Stimulated activated CD8-positive, alpha-beta memory T cell treated with anti-CD3 and anti-CD28 coated beads, Interleukin-7, amount 100 ng/mL, for 48 hours (primary cell): ENCODE results near the gene CHST11.
"Not testable (repeated sequence)": the region's sequence is repeated elsewhere in the genome, so short reads cannot be mapped to it uniquely, and the experiment has no call there.

Experiments used
- DNase-seq, 2 donors: peaks; one replicate each; pipeline ENCODE4 v3.0.0-alpha.2; 2020; ENCODE audit warnings: low read depth in 1 of 2; ENCODE audit errors: extremely low read depth in 1 of 2

CHST11 gene

GRCh38 chr12:104729610-104730446, 273.1 kb downstream of the CHST11 start:
- no peak for DNase-seq

DNA sequence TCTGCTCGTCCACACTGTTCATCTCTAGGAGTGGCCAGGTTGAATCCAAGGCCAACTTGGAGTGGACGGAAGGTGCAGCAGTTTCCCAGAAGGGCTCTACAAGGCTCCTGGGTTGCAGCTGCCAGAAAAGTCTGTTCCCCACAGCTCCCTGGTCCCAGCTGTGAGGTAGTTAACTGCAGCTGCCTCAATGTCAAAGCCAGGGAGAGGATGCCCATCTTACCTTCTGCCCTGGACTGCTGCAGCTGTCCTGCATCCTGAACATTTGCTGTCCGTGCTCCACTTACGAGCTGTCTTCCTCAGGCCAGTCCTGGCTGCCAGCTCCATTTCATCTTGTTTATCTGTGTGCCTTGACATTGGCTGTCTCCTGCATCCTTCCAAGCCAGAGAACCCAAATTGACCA, 274.0 kb downstream of the CHST11 start:
- DNase-seq, result no peak

- DNase-seq, result peak in 1 of 2 donors; percentile 29
Measured at GRCh38 chr12:104733717-104734175, 277.0 kb downstream of the CHST11 start.

DNA sequence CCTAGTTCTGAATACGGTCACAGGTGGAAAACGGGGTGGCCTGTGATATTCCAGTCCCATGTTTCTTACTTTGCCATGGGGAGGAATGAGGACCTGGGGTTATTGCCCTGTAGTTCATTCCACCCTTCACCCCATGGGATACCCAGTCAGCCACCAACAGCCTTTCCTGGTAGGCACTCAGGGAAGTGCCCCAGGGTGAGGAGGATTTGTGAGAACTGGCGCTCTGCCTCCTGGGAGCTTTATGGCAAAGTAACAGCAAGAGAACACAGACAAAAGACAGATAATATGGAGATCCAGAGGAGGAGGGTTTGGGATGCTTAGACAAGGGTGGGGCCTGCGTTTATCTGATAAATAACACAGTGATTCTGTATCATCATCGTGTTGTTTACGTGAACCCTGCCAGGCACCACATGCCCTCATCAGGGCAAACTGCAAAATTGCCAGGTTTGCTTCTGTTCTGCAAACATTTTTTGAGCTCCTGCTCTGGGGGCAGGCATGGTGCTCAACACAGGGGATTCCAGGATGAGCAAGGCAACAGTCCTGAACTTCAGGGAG, 277.9 kb downstream of the CHST11 start:
- no peak for DNase-seq

DNA sequence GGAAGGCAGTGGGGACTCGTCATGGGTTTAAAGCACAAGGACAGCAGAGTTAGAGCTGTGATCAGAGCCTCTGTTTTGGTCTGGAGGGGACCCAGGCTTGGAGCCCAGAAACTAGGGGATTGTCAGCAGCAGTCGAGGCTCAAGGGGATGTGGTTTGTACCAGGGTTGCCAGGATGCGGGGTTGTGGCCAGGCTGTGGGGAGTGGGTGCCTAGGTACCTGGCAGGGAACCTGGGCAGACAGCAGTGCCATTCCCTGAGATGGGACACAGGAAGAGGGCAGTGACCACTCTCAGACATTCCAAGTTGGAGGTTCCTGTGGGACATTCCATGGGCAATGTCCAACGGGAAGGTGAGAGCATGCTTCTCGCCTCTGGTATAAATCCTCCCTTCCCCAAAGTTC, 279.1 kb downstream of the CHST11 start:
- DNase-seq, result no peak

DNA sequence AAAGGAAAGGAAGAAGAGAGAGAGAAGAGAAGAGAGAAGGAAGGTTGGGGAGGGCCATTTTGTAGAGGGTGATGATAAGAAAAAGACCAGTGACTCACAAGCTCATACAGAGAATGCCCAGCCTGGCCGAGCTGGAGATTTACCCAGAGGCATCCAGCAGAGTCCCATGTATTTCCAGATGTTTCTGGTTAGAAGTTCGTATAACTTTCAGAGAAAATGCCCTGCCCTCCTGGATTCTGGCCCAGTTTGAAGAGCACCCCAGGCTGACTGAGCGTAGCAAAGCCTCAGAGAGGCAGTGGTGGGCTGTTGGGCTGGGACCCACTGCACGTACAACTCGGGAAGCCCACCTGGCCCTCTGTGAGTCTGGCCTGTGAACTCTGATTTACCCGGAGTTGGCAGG, 279.6 kb downstream of the CHST11 start:
- no peak for DNase-seq

GRCh38 chr12:104737113-104737512, 280.4 kb downstream of the CHST11 start:
- DNase-seq, result no peak

DNA sequence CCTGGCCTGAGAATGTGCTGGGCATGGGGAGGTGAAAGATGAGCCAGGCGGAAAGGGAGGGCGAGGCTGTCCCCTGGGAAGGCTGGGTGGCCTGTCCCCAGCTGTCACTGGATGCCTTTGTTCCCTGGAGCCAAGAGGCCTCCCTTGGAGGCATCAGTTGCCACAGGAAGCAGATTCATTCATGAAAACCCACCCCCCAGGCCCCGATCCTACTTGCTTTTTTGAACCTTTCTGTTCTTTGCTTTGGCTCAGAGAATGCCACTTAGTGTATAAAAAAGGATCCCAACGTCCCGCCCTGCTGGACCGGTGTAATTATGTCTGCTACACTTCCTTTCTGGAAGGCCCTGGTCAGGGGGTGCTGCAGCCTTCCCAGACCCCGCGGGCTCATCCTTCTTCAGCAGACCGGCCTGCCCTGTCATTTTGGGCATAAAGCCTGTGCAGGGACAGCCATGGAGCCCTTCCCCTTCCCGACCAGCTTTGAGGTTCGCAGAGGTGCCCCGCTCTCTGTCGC, 281.1 kb downstream of the CHST11 start:
- DNase-seq, result no peak

- no peak for DNase-seq
Measured at GRCh38 chr12:104738331-104738730, 281.6 kb downstream of the CHST11 start.

GRCh38 chr12:104738776-104739642, 282.3 kb downstream of the CHST11 start:
- no peak for DNase-seq

DNA sequence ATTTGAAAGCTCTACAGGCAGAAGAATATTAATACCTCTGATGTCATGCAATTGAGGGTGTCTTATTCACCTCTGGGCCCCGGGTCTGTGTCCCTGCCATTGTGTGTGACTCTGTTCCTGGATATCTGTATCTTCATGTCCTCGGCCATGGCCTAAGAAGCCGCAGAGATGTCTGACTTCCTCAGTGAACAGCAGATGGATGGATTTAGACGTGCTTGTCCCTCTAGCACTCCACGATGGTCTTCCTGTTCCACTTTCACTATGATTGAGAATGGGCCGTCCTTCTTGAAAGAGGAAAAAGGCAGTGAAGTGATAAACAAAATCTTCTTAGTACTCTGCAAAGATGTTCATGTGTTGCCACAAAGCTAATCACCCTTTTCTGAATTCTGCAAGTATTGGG, 283.9 kb downstream of the CHST11 start:
- DNase-seq, result no peak

GRCh38 chr12:104741077-104741476, 284.3 kb downstream of the CHST11 start:
- no peak for DNase-seq

DNA sequence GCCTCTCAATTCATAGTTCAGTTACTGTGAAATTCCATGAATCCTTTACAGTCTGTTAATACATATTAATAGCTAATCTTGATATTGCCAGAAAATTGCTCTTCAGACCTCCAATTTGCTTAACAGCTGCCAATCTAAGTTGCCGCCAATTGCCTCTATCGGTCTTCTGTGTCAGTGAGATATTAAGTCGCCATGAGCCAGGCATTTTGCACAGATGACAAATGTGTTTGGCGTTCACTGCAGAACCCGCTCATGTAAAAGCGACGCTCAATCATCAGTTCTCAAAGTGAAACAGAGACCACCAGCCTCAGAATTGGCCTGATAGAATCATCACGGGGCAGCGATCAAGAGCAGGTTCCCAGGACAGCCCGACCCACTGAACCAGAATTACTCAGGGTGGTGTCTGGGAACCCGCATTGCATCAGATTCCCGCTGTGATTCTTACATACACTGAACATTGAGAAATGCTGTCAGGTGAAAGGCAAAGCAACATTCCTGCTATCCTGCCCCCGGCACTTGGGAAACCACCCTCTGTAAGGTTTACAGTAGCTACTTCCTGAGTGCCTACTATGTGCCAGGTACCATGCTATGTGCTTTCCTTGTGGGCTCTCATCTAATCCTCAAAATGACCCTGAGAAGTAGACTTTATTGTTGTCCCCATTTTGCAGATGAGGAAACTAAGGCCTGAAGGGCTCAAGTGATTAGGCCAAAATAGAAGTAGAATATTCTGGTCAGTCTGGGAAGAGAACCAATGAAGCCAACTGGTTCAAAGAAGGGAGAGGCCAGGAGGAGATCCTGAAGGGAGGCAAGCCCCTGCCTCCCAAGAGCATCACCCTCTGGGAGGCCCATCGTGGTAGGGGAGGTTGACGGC, 285.0 kb downstream of the CHST11 start:
- no peak for DNase-seq

DNA sequence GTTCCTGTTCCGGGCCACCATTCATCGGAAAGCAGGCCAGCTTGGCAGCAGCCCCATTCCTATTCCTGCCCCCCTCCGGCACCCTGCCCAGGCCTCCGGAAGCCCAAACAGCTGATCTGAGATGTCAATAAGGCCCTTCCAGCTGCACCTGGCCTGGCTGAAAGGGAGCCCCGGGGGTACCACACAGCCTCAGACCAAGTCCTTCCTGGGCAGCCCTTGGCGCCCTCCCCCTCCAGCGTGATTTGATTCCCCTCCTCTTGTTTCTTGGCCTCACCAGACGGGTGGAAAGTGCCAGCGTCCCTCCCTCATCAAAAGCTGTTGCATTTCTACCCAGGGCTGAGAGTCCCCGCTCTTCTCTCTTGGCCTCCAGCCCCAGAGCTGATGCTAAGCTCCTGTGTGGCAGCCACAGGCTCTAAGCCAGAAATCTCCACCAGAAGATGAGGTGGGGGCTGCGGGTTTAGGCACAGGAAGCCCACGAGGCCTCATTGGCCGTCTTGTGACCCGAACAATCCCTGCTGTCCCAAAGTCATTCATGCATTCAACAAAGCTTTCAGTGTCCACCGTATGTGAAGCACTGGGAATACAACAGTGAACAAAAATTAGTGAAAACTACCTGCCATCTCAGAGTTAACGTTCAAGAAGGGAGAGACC, 285.9 kb downstream of the CHST11 start:
- no peak for DNase-seq

- DNase-seq, result no peak
Measured at GRCh38 chr12:104743202-104743580, 286.4 kb downstream of the CHST11 start.

DNA sequence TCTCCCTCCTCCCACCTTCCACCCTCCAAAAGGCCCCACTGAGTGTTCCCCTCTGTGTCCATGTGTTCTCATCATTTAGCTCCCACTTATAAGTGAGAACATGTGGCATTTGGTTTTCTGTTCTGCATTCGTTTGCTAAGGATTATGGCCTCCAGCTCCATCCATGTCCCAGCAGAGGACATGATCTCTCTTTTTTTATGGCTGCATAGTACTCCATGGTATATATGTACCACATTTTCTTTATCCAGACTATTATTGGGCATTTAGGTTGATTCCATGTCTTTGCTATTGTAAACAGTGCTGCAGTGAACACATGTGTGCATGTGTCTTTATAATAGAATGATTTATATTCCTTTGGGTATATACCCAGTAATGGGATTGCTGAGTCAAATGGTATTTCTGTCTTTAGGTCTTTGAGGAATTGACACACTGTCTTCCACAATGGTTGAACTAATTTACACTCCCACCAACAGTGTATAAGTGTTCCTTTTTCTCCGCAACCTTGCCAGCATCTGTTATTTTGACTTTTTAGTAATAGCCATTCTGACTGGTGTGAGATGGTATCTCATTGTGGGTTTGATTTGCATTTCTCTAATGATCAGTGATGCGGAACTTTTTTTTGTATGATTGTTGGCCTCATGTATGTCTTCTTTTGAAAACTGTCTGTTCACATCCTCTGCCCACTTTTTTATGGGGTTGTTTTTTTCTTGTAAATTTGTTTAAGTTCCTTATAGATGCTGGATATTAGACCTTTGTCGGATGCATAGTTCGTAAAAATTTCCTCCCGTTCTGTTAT, 287.2 kb downstream of the CHST11 start:
- DNase-seq, result not testable (repeated sequence)

- DNase-seq, result no peak
Measured at GRCh38 chr12:104746467-104747088, 289.8 kb downstream of the CHST11 start.

DNA sequence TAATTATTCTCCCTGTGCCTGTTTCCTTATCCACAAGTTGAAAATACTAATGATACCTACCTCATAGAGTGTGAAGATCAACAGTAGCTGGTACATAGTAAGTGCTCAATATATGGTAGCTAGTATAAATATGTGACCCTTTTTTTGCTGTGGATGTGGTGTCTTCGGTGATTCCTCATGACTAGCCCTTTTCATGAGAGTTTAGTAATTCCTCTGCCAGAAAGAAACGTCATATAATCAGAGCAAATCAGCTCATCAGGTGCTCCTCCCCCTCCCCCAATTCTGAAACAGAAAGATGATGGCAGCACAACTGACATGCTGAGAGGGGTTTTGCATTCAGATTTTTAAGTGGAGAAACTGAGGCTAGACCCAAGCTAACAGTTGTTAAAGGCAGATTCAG, 290.6 kb downstream of the CHST11 start:
- no peak for DNase-seq

DNA sequence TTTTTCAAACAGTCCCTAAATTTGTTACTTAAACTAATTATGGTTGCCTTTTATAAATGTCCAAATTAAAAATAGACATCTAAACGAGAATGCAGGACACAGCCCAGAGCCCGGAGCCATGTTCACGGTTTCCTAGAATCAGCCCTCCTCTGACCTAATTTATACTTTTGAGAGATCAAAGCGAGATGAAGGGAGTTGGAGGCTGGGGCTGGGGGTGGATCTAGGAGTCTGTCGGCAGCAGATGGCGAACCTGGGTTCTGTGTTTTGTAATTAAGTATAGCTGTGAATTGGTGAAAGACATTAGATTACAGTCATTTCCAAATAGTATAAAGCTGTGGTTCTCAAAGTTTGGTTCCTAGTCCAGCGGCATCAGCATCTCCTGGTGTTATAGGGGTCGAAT, 291.2 kb downstream of the CHST11 start:
- no peak for DNase-seq
